ENCODE measurements around the gene FBXO31. TPM values are rescaled to one million over a fixed set of nuclear protein-coding genes. Genes with fewer than 3 reads are reported as not detected.
"Not testable (repeated sequence)": the region's sequence is repeated elsewhere in the genome, so short reads cannot be mapped to it uniquely, and the experiment has no call there.

The FBXO31 gene
- total RNA-seq, 1 experiment from 2014 or later: 14.4 TPM

- DNase-seq (ENCODE audit: low read depth): no peak
Measured at GRCh38 chr16:87411375-87412271, 28.0 kb upstream of the FBXO31 start.

GRCh38 chr16:87410968-87411367 is 27.4 kb upstream of the FBXO31 start:
- no peak for DNase-seq (ENCODE audit: low read depth)

GRCh38 chr16:87410530-87410929 is 27.0 kb upstream of the FBXO31 start:
- no peak for DNase-seq (ENCODE audit: low read depth)

GRCh38 chr16:87409781-87410180 is 26.2 kb upstream of the FBXO31 start:
- no peak for DNase-seq (ENCODE audit: low read depth)

- no peak for DNase-seq (ENCODE audit: low read depth)
Measured at GRCh38 chr16:87409153-87409552, 25.6 kb upstream of the FBXO31 start.

- DNase-seq (ENCODE audit: low read depth): peak; percentile 57
Measured at GRCh38 chr16:87407511-87408112, 24.0 kb upstream of the FBXO31 start.

- DNase-seq (ENCODE audit: low read depth): no peak
Measured at GRCh38 chr16:87406495-87407088, 23.0 kb upstream of the FBXO31 start.

- DNase-seq (ENCODE audit: low read depth): no peak
Measured at GRCh38 chr16:87404764-87405625, 21.4 kb upstream of the FBXO31 start.

GRCh38 chr16:87395181-87395842 is 11.7 kb upstream of the FBXO31 start:
- DNase-seq (ENCODE audit: low read depth): no peak

GRCh38 chr16:87393680-87394055 is 10.1 kb upstream of the FBXO31 start:
- DNase-seq (ENCODE audit: low read depth): no peak

- DNase-seq (ENCODE audit: low read depth): peak; percentile 56
Measured at GRCh38 chr16:87392821-87393679, 9.5 kb upstream of the FBXO31 start.

- DNase-seq (ENCODE audit: low read depth): peak; percentile 93
Measured at GRCh38 chr16:87391950-87392820, 8.6 kb upstream of the FBXO31 start, which contains the start of gene MAP1LC3B. Gene MAP1LC3B, plus strand, starts transcription at chr16:87392336. Its CDS starts 92 bp downstream, at chr16:87392428.

- no peak for DNase-seq (ENCODE audit: low read depth)
Measured at GRCh38 chr16:87391324-87391949, 7.9 kb upstream of the FBXO31 start.

GRCh38 chr16:87390641-87391323 is 7.2 kb upstream of the FBXO31 start:
- no peak for DNase-seq (ENCODE audit: low read depth)

- not testable (repeated sequence) for DNase-seq (ENCODE audit: low read depth)
Measured at GRCh38 chr16:87389914-87390313, 6.3 kb upstream of the FBXO31 start.

GRCh38 chr16:87389245-87389644 is 5.7 kb upstream of the FBXO31 start:
- no peak for DNase-seq (ENCODE audit: low read depth)

- DNase-seq (ENCODE audit: low read depth): no peak
Measured at GRCh38 chr16:87388818-87389134, 5.2 kb upstream of the FBXO31 start.

Measured in M059J (cell line).